GM12875 (cell line): ENCODE results near the gene GUCY1A1.

Experiments
- H3K4me3 ChIP-seq: one replicate; pipeline ENCODE4 v1.5.1; 2011; ENCODE audit warnings: low read depth, low read length, control low read depth
- CTCF ChIP-seq: IDR thresholded peaks from 2 replicates; pipeline ENCODE4 v1.5.1; 2011; ENCODE audit warnings: low read depth, mild to moderate bottlenecking, control low read depth, inconsistent platforms, low read length, moderate library complexity, borderline replicate concordance; ENCODE audit not compliant: insufficient read depth

The GUCY1A1 gene

GRCh38 chr4:155709918-155710317 lies 43.3 kb downstream of the GUCY1A1 start:
- TF ChIP-seq CTCF: no peak
- H3K4me3 ChIP-seq: no peak overlapping the region

GRCh38 chr4:155711556-155711955 lies 44.9 kb downstream of the GUCY1A1 start:
- no peak overlapping the region for H3K4me3 ChIP-seq
- no peak for TF ChIP-seq CTCF

- no peak for TF ChIP-seq CTCF
- no peak overlapping the region for H3K4me3 ChIP-seq
These were observed 46.2 kb downstream of the GUCY1A1 start for GRCh38 chr4:155712846-155713245.

- TF ChIP-seq CTCF: no peak
- H3K4me3 ChIP-seq: no peak overlapping the region
These were observed 47.3 kb downstream of the GUCY1A1 start for GRCh38 chr4:155713911-155714310.

GRCh38 chr4:155722336-155722735 lies 55.7 kb downstream of the GUCY1A1 start:
- H3K4me3 ChIP-seq: no peak overlapping the region
- TF ChIP-seq CTCF: no peak

- no peak overlapping the region for H3K4me3 ChIP-seq
- no peak for TF ChIP-seq CTCF
These were observed 56.3 kb downstream of the GUCY1A1 start for GRCh38 chr4:155722816-155723499.

- H3K4me3 ChIP-seq: no peak overlapping the region
- no peak for TF ChIP-seq CTCF
These were observed 58.1 kb downstream of the GUCY1A1 start for GRCh38 chr4:155724731-155725130.
